Parathyroid adenoma (tissue), 2 donors: ENCODE measurements around the gene AGTRAP.

Experiments
- H2AFZ ChIP-seq: fragments of 300-600 bp; sonication (generic); one replicate; pipeline ENCODE4 v1.7.0; 2017; ENCODE audit warnings: antibody characterized with exemption, mild to moderate bottlenecking
- H3K27ac ChIP-seq: fragments of 300-600 bp; sonication (generic); one replicate; pipeline ENCODE4 v1.7.0; 2017
- H3K27me3 ChIP-seq: fragments of 300-600 bp; sonication (generic); one replicate; pipeline ENCODE4 v1.7.0; 2017; ENCODE audit warnings: low read length; ENCODE audit not compliant: control insufficient read depth, insufficient read depth
- H3K36me3 ChIP-seq: fragments of 300-600 bp; sonication (generic); one replicate; pipeline ENCODE4 v1.7.0; 2017; ENCODE audit warnings: low read length; ENCODE audit not compliant: control insufficient read depth, insufficient read depth
- H3K4me1 ChIP-seq: fragments of 300-600 bp; sonication (generic); one replicate; pipeline ENCODE4 v1.7.0; 2017; ENCODE audit warnings: control low read depth
- H3K4me2 ChIP-seq: fragments of 300-600 bp; sonication (generic); one replicate; pipeline ENCODE4 v1.7.0; 2017; ENCODE audit warnings: low read length
- H3K4me3 ChIP-seq: fragments of 300-600 bp; sonication (generic); one replicate; pipeline ENCODE4 v1.7.0; 2017; ENCODE audit warnings: low read depth, low read length
- H3K79me2 ChIP-seq: fragments of 300-600 bp; sonication (generic); one replicate; pipeline ENCODE4 v1.7.0; 2017; ENCODE audit warnings: control low read depth
- H3K9ac ChIP-seq: fragments of 300-600 bp; sonication (generic); one replicate; pipeline ENCODE4 v1.7.0; 2017; ENCODE audit warnings: mild to moderate bottlenecking
- H3K9me3 ChIP-seq: fragments of 300-600 bp; sonication (generic); one replicate; pipeline ENCODE4 v1.7.0; 2017; ENCODE audit warnings: low read length; ENCODE audit not compliant: control insufficient read depth
- CTCF ChIP-seq: fragments of 300-600 bp; sonication (generic); IDR thresholded peaks from one replicate; pipeline ENCODE4 v1.7.0; 2017; ENCODE audit warnings: antibody characterized with exemption, mild to moderate bottlenecking
- donor health status: primary hyperparathyroidism.

Gene AGTRAP

GRCh38 chr1:11799099-11799498 is 63.2 kb downstream of the AGTRAP start:
- Histone ChIP-seq H3K9ac (no peak overlapping the region), H3K9me3 (no peaks in the 10 kb centered on the region), H2AFZ (no peak overlapping the region), H3K79me2 (no peaks in the 10 kb centered on the region), H3K36me3 (no peaks in the 10 kb centered on the region), H3K4me3 (no peak overlapping the region), H3K27ac (no peak overlapping the region), H3K4me2 (no peak overlapping the region), H3K4me1 (peaks cover 3% of the 10 kb centered on the region), H3K27me3 (no peaks in the 10 kb centered on the region)
- TF ChIP-seq CTCF: no peak

- no peak for TF ChIP-seq CTCF
- no peak overlapping the region for H3K9ac ChIP-seq
- H3K79me2 ChIP-seq: no peaks in the 10 kb centered on the region
- H3K9me3 ChIP-seq: no peaks in the 10 kb centered on the region
- H3K4me3 ChIP-seq: no peak overlapping the region
- peaks cover 6% of the 10 kb centered on the region for H3K4me1 ChIP-seq
- no peaks in the 10 kb centered on the region for H3K36me3 ChIP-seq
- H3K27ac ChIP-seq: no peak overlapping the region
- no peak overlapping the region for H2AFZ ChIP-seq
- H3K4me2 ChIP-seq: no peak overlapping the region
- no peaks in the 10 kb centered on the region for H3K27me3 ChIP-seq
These were observed 64.0 kb downstream of the AGTRAP start for GRCh38 chr1:11799896-11800295.

DNA sequence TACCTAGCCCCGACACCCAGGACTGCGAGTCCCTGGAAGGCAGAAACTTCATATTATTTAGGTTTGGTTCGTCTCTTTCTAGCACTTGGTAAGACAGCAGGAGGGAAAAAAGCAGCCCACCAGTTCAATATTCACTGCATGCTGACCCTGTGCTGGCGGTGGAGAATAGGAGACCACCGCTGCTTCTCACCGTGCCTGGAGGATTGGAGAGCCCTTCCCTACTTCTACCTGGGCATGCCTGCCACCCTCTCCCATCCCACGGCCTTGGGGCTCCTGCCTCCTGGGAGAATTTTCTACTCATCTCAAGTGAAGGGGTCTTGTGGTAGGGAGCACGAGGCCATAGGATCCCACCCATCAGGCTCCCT is 64.4 kb downstream of the AGTRAP start:
- Histone ChIP-seq H3K4me1 (peaks cover 6% of the 10 kb centered on the region), H3K9me3 (no peaks in the 10 kb centered on the region), H3K27ac (no peak overlapping the region), H3K27me3 (no peaks in the 10 kb centered on the region), H2AFZ (no peak overlapping the region), H3K79me2 (no peaks in the 10 kb centered on the region), H3K4me3 (no peak overlapping the region), H3K9ac (no peak overlapping the region), H3K4me2 (no peak overlapping the region), H3K36me3 (no peaks in the 10 kb centered on the region)
- TF ChIP-seq CTCF: no peak
